Mesothelial cell of epicardium (in vitro differentiated cells): Measurements from ENCODE around the gene ASNS. TPM values are rescaled to one million over a fixed set of nuclear protein-coding genes. Genes with fewer than 3 reads are reported as not detected.

ENCODE experiments used
- DNase-seq, 2 experiments: peaks; one replicate each; pipeline ENCODE4 v3.0.0; 2021; ENCODE audit warnings: low spot score in 2 of 2; ENCODE audit not compliant: unreplicated experiment in 2 of 2
- H3K27ac Mint-ChIP-seq: 2 replicates; pipeline ENCODE4 v1.8.0; 2021; ENCODE audit warnings: mixed read lengths
- H3K27me3 Mint-ChIP-seq: 2 replicates; pipeline ENCODE4 v1.8.0; 2021; ENCODE audit warnings: low read depth, mixed read lengths
- H3K36me3 Mint-ChIP-seq: 2 replicates; pipeline ENCODE4 v1.8.0; 2021; ENCODE audit warnings: mixed read lengths
- H3K4me1 Mint-ChIP-seq: 2 replicates; pipeline ENCODE4 v1.8.0; 2021; ENCODE audit warnings: mixed read lengths
- H3K4me3 Mint-ChIP-seq: 2 replicates; pipeline ENCODE4 v1.8.0; 2021; ENCODE audit warnings: mild to moderate bottlenecking, moderate library complexity, mixed read lengths
- H3K9me3 Mint-ChIP-seq: 2 replicates; pipeline ENCODE4 v1.8.0; 2021; ENCODE audit warnings: mixed read lengths
- CTCF ChIP-seq: fragments of 200-600 bp; sonication (generic); IDR thresholded peaks from one replicate; pipeline ENCODE4 v1.5.0; 2021; ENCODE audit warnings: antibody characterized with exemption; ENCODE audit not compliant: unreplicated experiment
- total RNA-seq: library from RNA; stranded (reverse); gene quantifications from 3 replicates; pipeline ENCODE4 v1.2.1, GENCODE V29; 2021

Gene ASNS
- total RNA-seq, 1 donor from 2014 or later: 26.8 TPM

- no peak for DNase-seq
- H3K9me3 Mint-ChIP-seq: peaks cover 6% of the 10 kb centered on the region
- H3K36me3 Mint-ChIP-seq: no peaks in the 10 kb centered on the region
- no peak for TF ChIP-seq CTCF
- no peak overlapping the region for H3K27ac Mint-ChIP-seq
- H3K4me1 Mint-ChIP-seq: no peaks in the 10 kb centered on the region
- H3K4me3 Mint-ChIP-seq: no peak overlapping the region
- peaks cover 3% of the 10 kb centered on the region for H3K27me3 Mint-ChIP-seq
Observed at GRCh38 chr7:97818066-97818663, 54.0 kb downstream of the ASNS start.

Other genes starting within 250 kb of the ASNS start
- 0.36 to 0.63 TPM in 2 of 3 replicates, not detected in the other for gene TAC1, start 140.3 kb downstream of the ASNS start, total RNA-seq
- not detected in 3 replicates for gene OCM2, start 117.8 kb upstream of the ASNS start, total RNA-seq
- 22.0 to 23.1 TPM (median 23.0 TPM) in 3 replicates for gene LMTK2, start 234.5 kb upstream of the ASNS start, total RNA-seq